ENCODE results near the gene DAPK2.
"Not testable (repeated sequence)": the region's sequence is repeated elsewhere in the genome, so short reads cannot be mapped to it uniquely, and the experiment has no call there.

The DAPK2 gene

DNA sequence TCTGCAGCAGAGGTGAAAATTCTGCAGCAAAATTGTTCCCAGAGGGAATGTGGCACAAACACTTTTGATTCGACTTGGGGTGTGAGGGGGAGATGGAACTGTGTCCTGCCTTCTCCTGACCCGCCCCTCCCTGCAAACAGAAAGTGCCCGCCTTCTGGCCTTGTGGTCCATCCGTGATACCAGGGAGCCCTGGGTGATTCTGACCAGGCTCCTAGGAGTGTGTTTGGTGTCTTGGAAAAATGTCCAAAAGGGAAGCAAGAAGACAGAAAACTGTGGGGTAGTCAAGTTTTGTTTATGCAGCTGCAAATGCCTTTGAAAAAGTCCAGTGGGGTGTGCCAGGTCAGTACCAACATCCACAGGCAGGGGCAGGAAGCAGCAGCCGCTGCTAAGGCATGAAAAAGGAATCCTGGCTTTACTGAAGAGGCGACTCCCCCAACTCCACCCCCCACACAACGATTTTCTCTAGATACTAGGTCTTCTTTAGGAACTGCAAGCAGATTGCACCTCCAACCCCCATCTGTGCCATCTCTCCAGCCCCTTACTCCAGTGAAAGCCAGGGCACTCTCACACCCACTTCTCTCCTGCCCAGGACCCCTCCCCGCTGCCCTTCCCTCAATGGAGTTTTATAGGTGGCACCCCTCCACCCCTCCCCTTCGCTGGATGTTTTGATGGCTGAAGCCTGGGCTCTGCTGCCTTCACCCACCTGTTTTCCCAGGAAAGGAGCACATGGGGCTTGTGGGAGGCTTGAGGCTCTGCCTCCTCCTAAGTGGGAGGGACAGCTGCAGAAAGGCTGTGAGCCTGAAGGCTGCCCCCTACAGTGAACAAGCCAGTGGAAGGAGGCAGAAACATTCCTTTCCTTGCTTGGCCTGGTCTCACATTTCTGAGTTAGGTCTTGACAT is 130.2 kb downstream of the DAPK2 start:
- DNase-seq (ENCODE audit: low read depth, low spot score): peak; percentile 80

GRCh38 chr15:63915209-63915872 is 130.9 kb downstream of the DAPK2 start:
- DNase-seq (ENCODE audit: low read depth, low spot score): no peak

- no peak for DNase-seq (ENCODE audit: low read depth, low spot score)
Measured at GRCh38 chr15:63913786-63914315, 132.4 kb downstream of the DAPK2 start.

DNA sequence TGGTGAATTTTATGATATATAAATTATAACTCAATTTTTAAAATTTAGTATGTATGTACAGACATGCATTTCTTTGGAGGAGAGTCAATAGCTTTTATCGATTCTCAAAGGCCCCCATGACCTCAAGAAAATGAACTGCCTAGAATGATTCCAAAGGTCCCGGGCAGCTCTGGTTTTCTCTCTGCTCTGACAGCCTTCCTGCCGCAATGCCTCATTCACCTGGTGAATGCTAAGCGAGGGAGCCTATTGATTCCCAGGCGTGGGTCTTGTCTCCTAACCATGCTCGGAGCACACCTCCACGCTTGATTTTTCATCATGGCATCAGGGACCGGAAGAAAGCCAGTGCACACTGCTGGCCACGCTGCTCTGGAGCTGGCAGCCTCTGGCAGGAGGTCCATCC is 132.9 kb downstream of the DAPK2 start:
- no peak for DNase-seq (ENCODE audit: low read depth, low spot score)

DNA sequence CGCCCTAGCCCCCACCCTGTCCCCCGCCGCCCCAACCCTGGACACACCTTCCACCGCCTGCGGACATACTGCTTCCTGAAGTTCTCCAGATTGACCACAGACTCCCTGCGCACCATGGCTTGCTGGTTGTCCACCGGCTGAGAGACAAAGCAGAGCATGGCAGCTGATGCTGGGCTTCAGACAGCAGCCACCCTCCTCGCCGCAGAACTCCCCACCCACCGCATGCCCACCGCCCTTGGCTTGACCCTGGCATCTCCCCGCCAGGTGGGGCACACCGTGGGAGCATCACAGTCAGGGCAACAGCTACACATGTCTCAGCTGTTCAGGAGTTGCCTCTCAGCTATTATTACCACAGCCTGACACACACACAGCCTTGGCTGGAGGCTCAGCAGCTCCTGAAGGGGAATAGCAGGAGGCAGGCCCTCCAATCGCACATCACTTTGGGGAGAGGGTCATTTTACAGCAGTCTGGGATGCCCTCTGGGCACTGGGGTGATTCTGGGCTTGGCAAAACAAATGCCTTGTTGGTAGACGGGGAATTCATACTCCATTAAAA is 134.1 kb downstream of the DAPK2 start:
- no peak for DNase-seq (ENCODE audit: low read depth, low spot score)

GRCh38 chr15:63911160-63911559 is 135.1 kb downstream of the DAPK2 start:
- no peak for DNase-seq (ENCODE audit: low read depth, low spot score)

GRCh38 chr15:63909819-63910437 is 136.4 kb downstream of the DAPK2 start:
- DNase-seq (ENCODE audit: low read depth, low spot score): peak; percentile 66

DNA sequence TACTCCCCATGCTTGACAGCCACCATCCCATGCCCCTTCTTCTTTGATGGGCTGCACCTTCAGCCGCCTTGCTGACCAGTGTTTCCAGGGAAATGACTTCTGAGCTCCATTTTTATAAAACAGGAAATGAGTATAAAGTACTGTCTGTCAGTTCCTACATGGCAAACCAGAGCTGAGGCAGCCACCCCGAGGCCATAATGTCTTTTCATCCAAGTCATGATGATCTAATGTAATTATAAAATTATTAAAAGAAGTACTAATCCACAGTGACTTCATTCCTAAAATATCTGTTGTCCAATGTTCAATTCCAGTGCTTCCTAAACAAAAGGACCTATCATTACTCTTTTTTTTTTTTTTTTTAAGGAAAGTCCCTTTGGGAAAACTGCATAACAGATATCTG is 137.3 kb downstream of the DAPK2 start:
- no peak for DNase-seq (ENCODE audit: low read depth, low spot score)

GRCh38 chr15:63908281-63908680 is 138.0 kb downstream of the DAPK2 start:
- no peak for DNase-seq (ENCODE audit: low read depth, low spot score)

DNA sequence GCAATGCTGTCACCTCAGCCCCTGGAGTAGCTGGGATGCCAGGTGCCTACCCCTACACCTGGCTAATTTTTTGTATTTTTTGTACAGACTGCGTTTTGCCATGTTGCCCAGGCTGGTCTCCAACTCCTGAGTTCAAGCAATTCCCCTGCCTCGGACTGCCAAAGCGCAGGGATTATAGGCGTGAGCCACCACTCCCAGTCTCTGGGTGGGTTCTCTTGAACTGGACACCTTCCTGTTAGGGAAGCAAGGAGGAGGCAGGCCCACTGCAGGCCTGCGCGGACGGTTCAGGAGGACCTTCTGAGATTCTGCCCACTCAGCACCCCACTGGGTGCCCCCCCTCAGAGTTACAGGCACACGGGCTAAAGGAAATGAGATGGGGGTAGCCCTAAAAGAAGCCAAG is 138.8 kb downstream of the DAPK2 start:
- DNase-seq (ENCODE audit: low read depth, low spot score): no peak

DNA sequence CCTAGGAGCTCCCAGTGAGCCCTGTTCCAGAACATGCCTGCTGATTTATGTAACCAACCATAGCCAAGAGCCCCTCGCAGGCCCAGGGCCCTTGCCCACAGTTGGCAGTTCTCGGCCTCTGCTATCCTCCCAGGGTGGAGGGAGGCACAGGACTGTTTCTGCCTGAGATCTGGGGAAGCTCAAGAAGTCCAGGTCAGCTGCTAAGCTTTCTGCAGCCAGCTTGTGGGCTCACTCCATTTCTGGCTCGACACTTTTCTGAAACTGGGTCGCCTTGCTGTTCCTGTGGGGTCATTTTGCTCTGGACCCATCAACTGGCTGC is 140.1 kb downstream of the DAPK2 start:
- no peak for DNase-seq (ENCODE audit: low read depth, low spot score)

- DNase-seq (ENCODE audit: low read depth, low spot score): no peak
Measured at GRCh38 chr15:63905558-63906265, 140.6 kb downstream of the DAPK2 start.

DNA sequence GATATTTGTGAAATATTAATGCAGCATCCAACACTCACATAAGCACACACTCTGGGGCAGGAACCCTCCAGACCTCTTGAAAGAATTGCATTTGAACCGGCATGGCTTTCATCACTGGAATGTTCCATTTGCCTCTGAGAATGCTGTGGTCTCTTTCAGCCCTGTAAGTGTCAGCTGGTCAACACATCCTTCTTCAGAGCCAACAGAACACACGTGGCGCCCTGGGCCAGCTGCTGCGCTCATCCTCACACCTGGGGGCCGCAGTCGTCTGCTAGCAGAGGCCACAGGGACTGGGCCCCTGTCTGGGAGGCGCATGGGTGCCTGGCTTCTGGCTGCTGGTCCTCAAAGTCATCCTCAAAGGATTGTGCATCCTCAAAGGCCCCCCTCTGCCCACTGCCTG is 141.2 kb downstream of the DAPK2 start:
- DNase-seq (ENCODE audit: low read depth, low spot score): no peak

- no peak for DNase-seq (ENCODE audit: low read depth, low spot score)
Measured at GRCh38 chr15:63904042-63904441, 142.2 kb downstream of the DAPK2 start.

GRCh38 chr15:63902671-63903035 is 143.6 kb downstream of the DAPK2 start:
- DNase-seq (ENCODE audit: low read depth, low spot score): no peak

DNA sequence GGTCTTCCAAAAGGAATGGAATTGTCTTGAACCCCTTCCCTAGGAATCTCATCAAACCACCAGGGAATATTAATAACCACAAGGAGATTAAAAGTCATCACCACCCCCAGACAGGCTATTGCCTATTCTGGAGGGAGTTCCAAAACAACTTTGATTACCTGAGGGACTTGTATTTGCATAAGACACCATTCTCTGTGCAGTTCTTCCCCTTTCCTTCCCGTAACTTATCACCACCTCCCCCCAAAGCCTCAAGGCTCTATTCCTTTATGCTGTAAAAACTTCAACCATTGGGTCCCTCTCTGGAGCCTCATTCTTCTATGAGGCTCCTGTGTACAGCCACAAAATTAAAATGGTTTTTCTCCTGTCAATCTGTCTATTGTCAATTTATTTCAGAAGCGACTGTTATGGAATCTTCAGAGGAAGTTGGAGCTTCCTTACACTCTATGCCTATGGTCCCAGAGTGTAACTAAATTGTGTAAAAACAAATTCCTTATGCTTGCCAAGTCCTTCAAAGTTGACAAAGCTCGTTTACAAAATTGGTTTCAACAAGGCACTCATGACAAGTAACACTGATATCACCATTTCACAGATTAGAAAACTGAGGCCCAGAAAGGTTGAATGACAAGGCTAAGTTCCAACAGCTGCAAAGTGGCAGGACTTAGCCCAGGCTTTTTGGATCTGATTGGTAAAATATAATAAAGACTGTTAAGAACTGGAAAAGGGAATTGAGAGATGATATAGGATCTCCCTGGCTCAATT is 144.2 kb downstream of the DAPK2 start:
- no peak for DNase-seq (ENCODE audit: low read depth, low spot score)

DNA sequence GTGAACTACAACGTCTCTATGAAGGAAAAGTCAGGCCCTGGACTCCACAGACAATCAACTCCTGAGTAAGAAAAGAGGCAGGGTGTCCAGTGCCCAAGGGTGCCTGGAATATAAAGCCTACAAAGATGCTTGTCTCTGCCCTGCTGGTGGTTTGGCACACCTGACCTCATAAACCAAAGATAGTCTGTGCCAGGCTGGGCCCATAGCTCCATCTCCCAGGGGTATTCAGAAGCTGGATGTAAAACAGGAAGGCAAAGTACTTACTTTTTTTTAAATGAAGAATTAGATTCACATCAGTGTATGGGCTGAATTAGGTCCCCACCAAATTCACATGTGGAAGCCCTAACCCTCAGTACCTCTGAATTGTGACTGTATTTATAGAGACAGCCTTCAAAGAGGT is 146.0 kb downstream of the DAPK2 start:
- DNase-seq (ENCODE audit: low read depth, low spot score): no peak

GRCh38 chr15:63899606-63900005 is 146.7 kb downstream of the DAPK2 start:
- not testable (repeated sequence) for DNase-seq (ENCODE audit: low read depth, low spot score)

DNA sequence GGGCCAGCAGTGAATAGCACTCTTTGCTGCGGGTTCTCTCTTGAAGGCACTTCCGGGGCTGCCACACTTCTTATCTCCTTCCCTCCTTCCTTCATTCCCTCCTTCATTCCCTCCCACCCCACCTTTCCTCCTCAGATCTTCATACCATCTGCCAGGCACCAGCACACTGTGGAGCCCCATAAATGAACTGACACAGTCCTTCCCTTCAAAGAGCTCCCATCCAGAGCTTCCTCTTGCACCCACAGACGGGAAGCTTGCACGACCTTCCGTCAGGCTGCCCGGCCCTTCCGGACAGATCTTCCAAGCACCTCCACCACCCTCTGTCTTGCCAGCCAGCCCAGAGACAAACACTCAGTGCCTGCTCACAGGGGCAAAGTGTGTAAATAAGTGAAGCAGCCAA is 147.1 kb downstream of the DAPK2 start:
- DNase-seq (ENCODE audit: low read depth, low spot score): no peak

- DNase-seq (ENCODE audit: low read depth, low spot score): peak; percentile 71
Measured at GRCh38 chr15:63896336-63897115, 149.8 kb downstream of the DAPK2 start.

All from smooth muscle cell of the brain vasculature (primary cell).